Measurements from ENCODE around the gene CAPN9. TPM values are rescaled to one million over a fixed set of nuclear protein-coding genes. Genes with fewer than 3 reads are reported as not detected.
A peak's percentile ranks its signal among the peaks of the same experiment; 100 is the strongest.

The CAPN9 gene
- total RNA-seq, 6 experiments from 2014 or later = not detected

DNA sequence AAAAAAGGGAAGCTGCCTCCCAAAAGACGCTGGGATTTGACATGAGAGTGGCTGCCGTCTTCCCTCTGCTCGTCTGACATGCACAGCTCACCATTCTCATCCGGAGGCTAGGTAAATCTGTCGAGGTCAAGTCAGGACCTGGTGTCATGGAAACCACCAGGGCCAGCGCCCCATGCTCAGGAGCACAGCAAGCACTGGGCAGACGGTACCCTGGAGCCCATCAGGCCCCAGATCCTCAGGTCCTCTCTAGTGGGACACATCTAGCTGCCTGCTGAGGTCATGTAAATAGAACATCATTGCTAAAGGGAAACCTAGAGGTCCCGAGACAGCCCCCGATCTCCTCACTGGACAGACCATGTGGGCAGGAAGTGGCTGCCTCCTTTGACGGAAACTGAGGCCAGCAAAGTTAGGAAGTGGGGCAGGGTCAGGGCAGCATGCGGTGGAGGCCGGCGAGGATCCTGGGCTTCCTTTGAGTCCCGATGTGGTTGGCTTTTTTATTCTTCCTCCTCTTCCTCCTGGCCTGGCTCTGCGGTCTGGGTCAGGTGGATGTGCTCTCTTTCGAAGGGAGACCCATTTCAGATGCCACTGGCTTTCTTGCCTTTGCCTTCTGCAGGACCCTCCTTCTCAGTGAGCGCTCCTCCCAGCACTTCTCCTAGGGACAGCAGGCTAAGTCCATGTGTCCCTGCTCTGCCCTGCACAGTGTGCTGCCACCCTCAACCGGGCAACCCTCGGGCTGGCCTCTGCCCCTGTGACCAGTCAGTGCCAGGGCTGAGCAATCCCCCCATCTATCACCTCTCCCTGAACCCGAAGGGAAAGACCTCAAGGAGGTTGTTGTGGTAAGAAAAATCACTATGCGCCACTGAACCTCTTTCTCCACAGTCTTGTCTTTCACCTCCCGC lies 39.2 kb upstream of the CAPN9 start:
- H3K4me3 ChIP-seq = peak overlapping the region in 2 of 3 donors; percentile 81 to 82
- WGBS (ENCODE audit: insufficient coverage, low coverage, low lambda C conversion rate, missing lambda C conversion rate) = 23% methylated on average over 17 of the region's 22 CpGs
- no peaks in the 10 kb centered on the region for H3K9me3 ChIP-seq
- H3K36me3 ChIP-seq = peaks cover 0 to 89% (median 44%) of the 10 kb centered on the region in 4 donors
- ATAC-seq = peak; percentile 5 to 26 (median 9)
- peak overlapping the region in 2 of 3 donors; percentile 53 to 97 for H3K27ac ChIP-seq
- intact Hi-C loops (cut with DNase I) = loop anchor here (10.0 kb wide), 2 partner anchors 63 to 73 kb away; partner anchors contain the start of gene COG2 (in 1 of the 2)
- peak in 2 of 3 donors; percentile 59 to 79 for DNase-seq
- H3K4me1 ChIP-seq = peaks cover 0 to 19% (median 3%) of the 10 kb centered on the region in 4 donors
- H3K27me3 ChIP-seq = no peaks in the 10 kb centered on the region
- TF ChIP-seq, protein P1, sequence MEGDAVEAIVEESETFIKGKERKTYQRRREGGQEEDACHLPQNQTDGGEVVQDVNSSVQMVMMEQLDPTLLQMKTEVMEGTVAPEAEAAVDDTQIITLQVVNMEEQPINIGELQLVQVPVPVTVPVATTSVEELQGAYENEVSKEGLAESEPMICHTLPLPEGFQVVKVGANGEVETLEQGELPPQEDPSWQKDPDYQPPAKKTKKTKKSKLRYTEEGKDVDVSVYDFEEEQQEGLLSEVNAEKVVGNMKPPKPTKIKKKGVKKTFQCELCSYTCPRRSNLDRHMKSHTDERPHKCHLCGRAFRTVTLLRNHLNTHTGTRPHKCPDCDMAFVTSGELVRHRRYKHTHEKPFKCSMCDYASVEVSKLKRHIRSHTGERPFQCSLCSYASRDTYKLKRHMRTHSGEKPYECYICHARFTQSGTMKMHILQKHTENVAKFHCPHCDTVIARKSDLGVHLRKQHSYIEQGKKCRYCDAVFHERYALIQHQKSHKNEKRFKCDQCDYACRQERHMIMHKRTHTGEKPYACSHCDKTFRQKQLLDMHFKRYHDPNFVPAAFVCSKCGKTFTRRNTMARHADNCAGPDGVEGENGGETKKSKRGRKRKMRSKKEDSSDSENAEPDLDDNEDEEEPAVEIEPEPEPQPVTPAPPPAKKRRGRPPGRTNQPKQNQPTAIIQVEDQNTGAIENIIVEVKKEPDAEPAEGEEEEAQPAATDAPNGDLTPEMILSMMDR (IDR thresholded peaks at IDR 0.05) = no peak
- TF ChIP-seq POLR2A (IDR thresholded peaks at IDR 0.05) = no peak

DNA sequence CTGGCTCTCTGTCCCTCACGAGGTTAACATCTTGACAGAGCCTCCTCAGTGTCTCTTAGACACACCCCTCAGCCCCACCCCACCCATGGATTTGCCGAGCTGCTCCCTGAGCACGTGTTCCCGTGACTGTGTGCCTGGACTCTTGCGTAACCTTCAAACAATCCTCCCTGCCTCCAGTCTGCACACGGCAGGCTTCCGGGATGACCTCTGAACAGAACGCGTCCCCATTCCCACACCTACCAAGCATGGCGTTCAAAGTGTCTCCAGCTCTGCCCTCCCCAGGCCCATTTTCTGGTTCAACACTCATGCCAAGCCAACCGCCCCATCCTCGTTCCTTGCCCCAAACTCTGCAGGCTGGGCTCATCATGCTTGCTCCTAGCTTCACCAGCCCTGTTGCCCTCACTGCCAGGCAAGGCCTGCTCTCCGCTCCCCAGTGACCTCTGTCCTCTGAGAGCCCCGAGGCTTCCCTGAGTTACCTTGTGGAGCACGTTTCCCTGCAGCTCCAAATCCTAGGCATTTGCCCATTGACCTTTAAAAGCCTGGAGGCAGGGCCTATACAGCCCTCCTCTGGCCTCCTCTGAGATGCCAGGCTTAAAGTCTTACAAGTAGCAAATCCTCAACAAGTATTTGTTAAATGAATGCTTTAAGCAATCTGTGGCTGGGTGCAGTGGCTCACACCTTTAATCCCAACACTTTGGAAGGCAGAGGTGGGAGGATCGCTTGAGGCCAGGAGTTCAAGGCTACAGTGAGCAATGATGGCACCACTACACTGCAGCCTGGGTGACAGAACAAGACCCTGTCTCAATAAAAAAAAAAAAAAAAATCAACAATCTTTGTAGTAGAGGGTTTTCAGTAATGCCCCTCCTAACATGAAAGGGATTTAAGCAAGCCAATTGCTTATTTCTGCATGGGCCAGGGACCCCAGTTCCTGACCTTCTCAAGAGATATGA lies 38.3 kb upstream of the CAPN9 start:
- 15% methylated on average over 16 of the region's 16 CpGs for WGBS (ENCODE audit: insufficient coverage, low coverage, low lambda C conversion rate, missing lambda C conversion rate)
- DNase-seq (peak; percentile 82 to 94 (median 90)), ATAC-seq (peak; percentile 12 to 77 (median 51))
- TF ChIP-seq, protein P1 (IDR thresholded peaks at IDR 0.05) = no peak
- peak; percentile 48 for TF ChIP-seq POLR2A (IDR thresholded peaks at IDR 0.05)
- H3K27ac ChIP-seq = peak overlapping the region in 2 of 3 donors; percentile 32 to 97
- no peaks in the 10 kb centered on the region for H3K9me3 ChIP-seq
- H3K36me3 ChIP-seq = peaks cover 0 to 80% (median 37%) of the 10 kb centered on the region in 4 donors
- H3K4me3 ChIP-seq = peak overlapping the region in 2 of 3 donors; percentile 81 to 82
- H3K27me3 ChIP-seq = no peaks in the 10 kb centered on the region
- peaks cover 0 to 19% (median 3%) of the 10 kb centered on the region in 4 donors for H3K4me1 ChIP-seq
- intact Hi-C loops (cut with DNase I) = loop anchor here (10.0 kb wide), 2 partner anchors 64 to 74 kb away; partner anchors contain the start of gene COG2 (in 1 of the 2)

DNA sequence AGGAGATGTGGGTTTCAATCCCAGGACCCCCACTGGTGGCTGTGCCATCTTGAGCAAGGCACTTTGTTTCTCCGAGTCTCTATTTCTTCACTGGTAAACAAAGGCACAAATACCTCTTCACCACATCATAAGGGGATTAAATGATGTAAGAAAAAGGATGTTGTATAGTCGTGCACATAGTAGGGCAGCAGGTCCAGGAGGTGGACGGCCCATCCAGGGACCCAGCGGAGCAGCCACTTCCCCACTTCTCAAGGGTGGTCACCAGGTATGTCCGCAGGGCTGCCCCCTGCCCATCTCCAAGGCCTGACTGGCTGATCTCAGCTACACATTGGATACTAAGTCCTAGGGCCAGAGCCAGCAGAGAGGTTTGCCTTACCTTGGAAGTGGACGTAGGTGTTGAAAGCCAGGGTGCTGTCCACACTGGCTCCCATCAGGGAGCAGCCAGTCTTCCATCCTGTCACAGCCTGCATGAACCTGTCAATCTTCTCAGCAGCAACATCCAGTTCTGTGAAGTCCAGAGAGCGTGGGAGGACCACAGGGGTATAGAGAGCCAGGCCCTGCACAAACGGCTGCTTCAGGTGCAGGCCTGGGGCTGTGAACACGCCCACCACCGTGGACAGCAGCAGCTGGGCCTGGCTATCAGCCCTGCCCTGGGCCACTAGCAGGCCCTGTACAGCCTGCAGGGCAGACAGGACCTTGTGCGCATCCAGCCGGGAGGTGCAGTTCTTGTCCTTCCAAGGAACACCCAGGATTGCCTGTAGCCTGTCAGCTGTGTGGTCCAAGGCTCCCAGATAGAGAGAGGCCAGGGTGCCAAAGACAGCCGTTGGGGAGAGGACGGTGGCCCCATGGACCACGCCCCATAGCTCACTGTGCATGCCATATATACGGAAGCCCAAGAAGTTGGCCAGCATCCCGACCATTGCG lies 37.3 kb upstream of the CAPN9 start:
- intact Hi-C loops (cut with DNase I) = loop anchor here (10.0 kb wide), 3 partner anchors 65 to 75 kb away; partner anchors contain the start of gene COG2 (in 1 of the 2)
- DNase-seq = peak; percentile 42 to 84 (median 69)
- peaks cover 0 to 70% (median 32%) of the 10 kb centered on the region in 4 donors for H3K36me3 ChIP-seq
- H3K9me3 ChIP-seq = no peaks in the 10 kb centered on the region
- peak overlapping the region in 2 of 3 donors; percentile 81 to 82 for H3K4me3 ChIP-seq
- TF ChIP-seq POLR2A (IDR thresholded peaks at IDR 0.05) = no peak
- TF ChIP-seq, protein P1 (IDR thresholded peaks at IDR 0.05) = no peak
- H3K4me1 ChIP-seq = peaks cover 0 to 23% (median 6%) of the 10 kb centered on the region in 4 donors
- 20% methylated on average over 3 of the region's 18 CpGs for WGBS (ENCODE audit: insufficient coverage, low coverage, low lambda C conversion rate, missing lambda C conversion rate)
- peak in 3 of 4 donors; percentile 0 to 8 (median 1) for ATAC-seq
- peak overlapping the region in 2 of 3 donors; percentile 16 to 97 for H3K27ac ChIP-seq
- no peaks in the 10 kb centered on the region for H3K27me3 ChIP-seq
